Psoas muscle (tissue), 8 donors: ENCODE results near the gene POGK. TPM values are rescaled to one million over a fixed set of nuclear protein-coding genes. Genes with fewer than 3 reads are reported as not detected.

ENCODE experiments used
- ATAC-seq, 4 donors: fragments of 200-7000 bp; cut with Tn5 transposase; one replicate each; pipeline ENCODE4 v1.9.1; 2020; ENCODE audit warnings: moderate library complexity in 3 of 4, mild to moderate bottlenecking in 2 of 4
- DNase-seq, 2 donors: peaks; one replicate each; pipeline ENCODE4 v3.0.0-alpha.2; 2020
- H3K27ac ChIP-seq: fragments of 200-600 bp; one replicate; pipeline ENCODE4 v1.8.0; 2022
- H3K27me3 ChIP-seq, 3 donors: fragments of 200-600 bp in 1 of 3; one replicate each; pipeline versions ENCODE4 v1.6.1 to v1.8.0; 2013 to 2022; ENCODE audit warnings: low read length in 2 of 3, mild to moderate bottlenecking in 2 of 3, moderate library complexity in 1 of 3; ENCODE audit not compliant: insufficient read depth in 3 of 3
- H3K36me3 ChIP-seq, 2 donors: fragments of 200-600 bp in 1 of 2; one replicate each; pipeline versions ENCODE4 v1.6.1 to v1.8.0; 2013 to 2022; ENCODE audit warnings: low read depth in 1 of 2, mild to moderate bottlenecking in 1 of 2, moderate library complexity in 1 of 2; ENCODE audit not compliant: insufficient read depth in 1 of 2
- H3K4me1 ChIP-seq: fragments of 200-600 bp; one replicate; pipeline ENCODE4 v1.8.0; 2022
- H3K4me3 ChIP-seq: fragments of 200-600 bp; one replicate; pipeline ENCODE4 v1.8.0; 2022; ENCODE audit warnings: mild to moderate bottlenecking
- H3K9me3 ChIP-seq: fragments of 200-600 bp; one replicate; pipeline ENCODE4 v1.8.0; 2022
- CTCF ChIP-seq: fragments of 200-600 bp; IDR thresholded peaks from one replicate; pipeline ENCODE4 v1.8.0; 2022; ENCODE audit warnings: antibody characterized with exemption
- WGBS, 3 donors: extraction: QIAGEN DNeasy Blood & Tissue Kit; methylation state at CpG; one replicate each; pipeline versions ENCODE4 v1.1.6 to v1.1.7; 2013; 5-methylcytosine and 5-hydroxymethylcytosine counted together
- intact Hi-C, 2 donors: fragments of 100-400 bp; cut with DNase I; formaldehyde crosslinking; loops; one replicate each; pipeline versions ENCODE4 v1.11.0 to v1.14.2; 2022
- long read RNA-seq, 2 donors: library from polyadenylated mRNA; unstranded; transcript quantifications; one replicate each; pipeline ENCODE4 v2.0.0, GENCODE V29; 2021
- polyA plus RNA-seq, 3 donors: library from polyadenylated mRNA; stranded (reverse); fragments of 200-250 nt; gene quantifications; one replicate each; pipeline ENCODE4 v1.2.3, GENCODE V29; 2013
- total RNA-seq, 4 donors: library from RNA; stranded (reverse); fragmentation: NEBNext Ultra II Directional in 2 of 4; extraction: Animal tissue kit (Norgen Biotek cat#: 25700) in 2 of 4; gene quantifications; one replicate each; pipeline versions ENCODE4 v1.2.1 to v1.2.4, GENCODE V29; 2021 to 2023
- donor health status: healthy with polysubstance abuse.
- donor health status: DM: no; HTN: no; CAD: no; lungs with moderate emphysema.
- donor health status: Bipolar disorder and iron deficiency.
- donor health status: healthy.
- donor health status: DM: yes; HTN: yes; CAD: no.
- donor health status: DM: no; HTN: no; CAD: no.
- donor health status: DM: no; HTN: no; CAD: no.
- donor health status: DM: yes; HTN: yes; CAD: no.

The POGK gene, protein sequence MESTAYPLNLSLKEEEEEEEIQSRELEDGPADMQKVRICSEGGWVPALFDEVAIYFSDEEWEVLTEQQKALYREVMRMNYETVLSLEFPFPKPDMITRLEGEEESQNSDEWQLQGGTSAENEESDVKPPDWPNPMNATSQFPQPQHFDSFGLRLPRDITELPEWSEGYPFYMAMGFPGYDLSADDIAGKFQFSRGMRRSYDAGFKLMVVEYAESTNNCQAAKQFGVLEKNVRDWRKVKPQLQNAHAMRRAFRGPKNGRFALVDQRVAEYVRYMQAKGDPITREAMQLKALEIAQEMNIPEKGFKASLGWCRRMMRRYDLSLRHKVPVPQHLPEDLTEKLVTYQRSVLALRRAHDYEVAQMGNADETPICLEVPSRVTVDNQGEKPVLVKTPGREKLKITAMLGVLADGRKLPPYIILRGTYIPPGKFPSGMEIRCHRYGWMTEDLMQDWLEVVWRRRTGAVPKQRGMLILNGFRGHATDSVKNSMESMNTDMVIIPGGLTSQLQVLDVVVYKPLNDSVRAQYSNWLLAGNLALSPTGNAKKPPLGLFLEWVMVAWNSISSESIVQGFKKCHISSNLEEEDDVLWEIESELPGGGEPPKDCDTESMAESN
- 10 to 100 TPM in 3 of 4 donors, 1 to 10 TPM in 1; 9.1 to 15.6 (median 10.3) TPM for total RNA-seq
- polyA plus RNA-seq: 1 to 10 TPM; 3.4 to 6.1 (median 5.3) TPM
- long read RNA-seq, donor 1, full-length matches to known transcripts: 11 of 23 reads
- long read RNA-seq, donor 1, partial matches to known transcripts: 4 of 23 reads
- long read RNA-seq, donor 1, other reads (novel, unspliced or antisense): 8 of 23 reads
- long read RNA-seq, donor 2, full-length matches to known transcripts: 3 of 25 reads
- long read RNA-seq, donor 2, partial matches to known transcripts: 9 of 25 reads
- long read RNA-seq, donor 2, other reads (novel, unspliced or antisense): 13 of 25 reads

GRCh38 chr1:166838766-166839599 is at the start of gene POGK:
Gene POGK (plus strand): TSS chr1:166839475. CDS start chr1:166840957, 1,482 bp downstream.
- Histone ChIP-seq H3K27ac (peak within 1 kb of the TSS; percentile 97), H3K9me3 (no peaks in the 10 kb centered on the region), H3K27me3 (no peaks in the 10 kb centered on the region), H3K4me3 (peak within 1 kb of the TSS; percentile 83), H3K4me1 (peaks cover 51% of the 10 kb centered on the region), H3K36me3 (peaks cover 0 to 30% of the 10 kb centered on the region in 2 donors)
- ATAC-seq (peak; percentile 95 to 98 (median 98)), DNase-seq (peak; percentile 94 to 96)
- intact Hi-C loops: no loop called here
- WGBS, 3 donors: 0% methylated on average over 20 to 63 of the region's 63 CpGs
- no peak for TF ChIP-seq CTCF

DNA sequence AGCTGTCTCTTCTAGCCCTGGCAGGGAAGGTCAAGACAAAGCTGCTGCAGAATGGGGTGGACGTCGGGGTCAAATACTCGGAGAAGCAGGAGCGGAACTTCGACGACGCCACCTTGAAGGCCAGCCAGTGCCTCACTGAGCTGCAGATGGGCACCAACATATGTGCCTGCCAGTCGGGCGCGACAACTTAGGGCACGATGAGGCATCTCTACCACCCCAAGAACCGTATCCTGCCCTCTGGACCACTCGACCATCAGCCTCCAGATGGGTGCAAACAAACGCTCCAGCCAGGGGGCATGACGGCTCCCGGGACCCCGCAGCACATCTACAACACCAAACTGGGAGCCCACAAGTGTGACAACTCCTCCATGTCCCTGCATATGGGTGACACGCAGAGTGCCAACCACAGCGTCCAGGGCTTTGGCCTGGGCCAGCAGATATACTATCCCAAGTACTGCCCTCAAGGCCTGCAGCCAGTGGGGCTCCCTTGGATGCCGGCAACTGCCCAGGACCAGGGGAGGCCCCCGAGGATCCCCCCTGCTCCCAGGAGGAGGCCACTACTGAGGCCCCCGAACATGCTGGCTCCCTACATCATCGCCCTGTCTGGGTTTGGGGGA is 42.5 kb upstream of the POGK start:
- no peaks in the 10 kb centered on the region for H3K27me3 ChIP-seq
- no peak for TF ChIP-seq CTCF
- H3K27ac ChIP-seq: no peak overlapping the region
- no peaks in the 10 kb centered on the region for H3K4me1 ChIP-seq
- no peak overlapping the region for H3K4me3 ChIP-seq
- ATAC-seq (no peak), DNase-seq (no peak)
- H3K36me3 ChIP-seq: no peaks in the 10 kb centered on the region
- H3K9me3 ChIP-seq: no peaks in the 10 kb centered on the region
- WGBS, 3 donors: 86 to 92% (median 90%) methylated on average over 22 to 23 of the region's 23 CpGs
- intact Hi-C loops: no loop called here

DNA sequence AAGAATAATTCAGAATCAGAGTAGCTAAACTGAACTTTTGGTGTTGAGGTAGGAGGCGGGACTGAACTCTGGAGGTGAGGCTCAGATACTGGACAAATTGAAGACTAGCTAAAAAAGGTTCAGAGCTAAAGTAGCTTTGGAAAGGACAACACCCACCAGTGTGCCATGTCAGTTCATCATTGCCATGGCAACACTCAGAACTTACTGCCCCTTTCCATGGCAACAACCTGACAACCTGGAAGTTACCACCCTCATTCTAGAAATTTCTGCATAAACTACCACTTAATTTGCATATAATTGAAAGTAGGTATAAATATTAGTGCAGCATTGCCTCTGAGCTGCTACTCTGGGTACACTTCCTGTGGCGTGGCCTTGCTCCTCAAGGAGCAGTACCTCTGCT is 30.3 kb upstream of the POGK start:
- no peak for TF ChIP-seq CTCF
- no peak overlapping the region for H3K4me3 ChIP-seq
- H3K9me3 ChIP-seq: no peaks in the 10 kb centered on the region
- intact Hi-C loops: no loop called here
- H3K27me3 ChIP-seq: peaks cover 0 to 3% (median 0%) of the 10 kb centered on the region in 3 donors
- no peak for ATAC-seq
- no peaks in the 10 kb centered on the region for H3K4me1 ChIP-seq
- H3K36me3 ChIP-seq: no peaks in the 10 kb centered on the region
- 69 to 72% (median 70%) methylated on average over 2 of the region's 2 CpGs for WGBS, 3 donors
- H3K27ac ChIP-seq: no peak overlapping the region
- no peak for DNase-seq

DNA sequence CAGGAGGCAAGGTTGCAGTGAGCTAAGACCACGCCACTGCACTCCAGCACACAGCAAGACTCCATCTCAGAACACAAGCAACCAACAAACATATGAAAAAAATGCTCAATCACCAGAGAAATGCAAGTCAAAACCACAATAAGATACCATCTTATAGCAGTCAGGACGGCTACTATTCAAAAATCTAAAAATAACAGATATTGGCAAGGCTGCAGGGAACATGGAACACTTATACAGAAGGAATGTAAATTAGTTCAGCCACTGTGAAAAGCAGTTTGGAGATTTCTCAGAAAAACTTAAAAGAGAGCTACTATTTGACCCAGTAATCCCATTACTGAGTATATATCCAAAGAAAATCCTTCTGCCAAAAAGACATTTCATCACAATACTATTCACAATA is 27.6 kb upstream of the POGK start:
- Histone ChIP-seq H3K9me3 (no peaks in the 10 kb centered on the region), H3K4me1 (no peaks in the 10 kb centered on the region), H3K36me3 (no peaks in the 10 kb centered on the region), H3K27me3 (no peaks in the 10 kb centered on the region), H3K4me3 (no peak overlapping the region), H3K27ac (no peak overlapping the region)
- ATAC-seq (no peak), DNase-seq (no peak)
- WGBS, 3 donors: 37 to 39% (median 39%) methylated on average over 2 of the region's 2 CpGs
- TF ChIP-seq CTCF: no peak
- intact Hi-C loops: no loop called here
